Thoracic aorta (tissue), 2 donors: Measurements from ENCODE around the gene RNF157. TPM values are rescaled to one million over a fixed set of nuclear protein-coding genes. Genes with fewer than 3 reads are reported as not detected.

Experiments used
- ATAC-seq: fragments of 150-250 bp; one replicate; pipeline ENCODE4 v1.8.0; 2017; ENCODE audit warnings: low read depth; ENCODE audit not compliant: insufficient number of reproducible peaks, low FRiP score
- DNase-seq: peaks from one replicate; pipeline ENCODE4 v3.0.0-alpha.2; 2020; ENCODE audit warnings: low spot score
- H3K27ac ChIP-seq, 2 donors: fragments of 200-600 bp; sonication (generic); 1 replicate in 1 of 2; 2 replicates in 1 of 2; pipeline ENCODE4 v1.5.1; 2016; ENCODE audit warnings: mild to moderate bottlenecking in 2 of 2, moderate library complexity in 2 of 2
- H3K27me3 ChIP-seq: fragments of 200-600 bp; sonication (generic); replicated peaks from 2 replicates; pipeline ENCODE4 v1.6.0; 2016; ENCODE audit warnings: mild to moderate bottlenecking; ENCODE audit not compliant: insufficient read depth
- H3K36me3 ChIP-seq: fragments of 200-600 bp; sonication (generic); one replicate; pipeline ENCODE4 v1.5.1; 2016
- H3K4me1 ChIP-seq, 2 donors: fragments of 200-600 bp; sonication (generic); 1 replicate in 1 of 2; 2 replicates in 1 of 2; pipeline versions ENCODE4 v1.5.1 to v1.6.0; 2016; ENCODE audit warnings: low read depth in 2 of 2, mild to moderate bottlenecking in 1 of 2; ENCODE audit not compliant: control insufficient read depth in 1 of 2
- H3K4me3 ChIP-seq: fragments of 200-600 bp; sonication (generic); 2 replicates; pipeline ENCODE4 v1.5.1; 2016; ENCODE audit warnings: mild to moderate bottlenecking
- H3K9me3 ChIP-seq: fragments of 200-600 bp; sonication (generic); 2 replicates; pipeline ENCODE4 v1.5.1; 2016
- total RNA-seq, 2 donors: library from RNA; depleted of rRNA; stranded (reverse); fragments of >200 nt; gene quantifications; one replicate each; pipeline versions ENCODE4 v1.1.0 to v1.2.3, GENCODE V29; 2016
- TF ChIP-seq, protein P1 (sequence below): fragments of 200-600 bp; sonication (generic); IDR thresholded peaks from one replicate; pipeline ENCODE4 v1.5.1; 2019; ENCODE audit warnings: antibody characterized with exemption

The RNF157 gene
- total RNA-seq, 2 donors from 2014 or later: 0.41 to 1.9 TPM

DNA sequence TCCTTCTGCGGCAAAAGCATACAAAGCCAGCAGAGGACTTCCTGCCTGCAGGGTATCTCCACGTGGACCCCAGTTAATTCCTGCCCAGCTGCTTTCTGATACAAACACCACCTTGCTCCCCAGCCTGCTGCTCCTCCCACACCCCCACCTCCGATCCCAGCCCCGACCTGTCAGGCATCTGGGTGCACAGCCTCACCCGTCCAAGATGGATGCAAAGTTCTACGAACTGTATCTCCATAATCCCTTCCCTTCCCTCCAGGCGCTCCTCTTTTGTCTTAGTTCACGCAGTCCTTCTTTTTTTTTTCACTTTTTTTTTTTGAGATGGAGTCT, 83.7 kb downstream of the RNF157 start:
- TF ChIP-seq, protein P1, sequence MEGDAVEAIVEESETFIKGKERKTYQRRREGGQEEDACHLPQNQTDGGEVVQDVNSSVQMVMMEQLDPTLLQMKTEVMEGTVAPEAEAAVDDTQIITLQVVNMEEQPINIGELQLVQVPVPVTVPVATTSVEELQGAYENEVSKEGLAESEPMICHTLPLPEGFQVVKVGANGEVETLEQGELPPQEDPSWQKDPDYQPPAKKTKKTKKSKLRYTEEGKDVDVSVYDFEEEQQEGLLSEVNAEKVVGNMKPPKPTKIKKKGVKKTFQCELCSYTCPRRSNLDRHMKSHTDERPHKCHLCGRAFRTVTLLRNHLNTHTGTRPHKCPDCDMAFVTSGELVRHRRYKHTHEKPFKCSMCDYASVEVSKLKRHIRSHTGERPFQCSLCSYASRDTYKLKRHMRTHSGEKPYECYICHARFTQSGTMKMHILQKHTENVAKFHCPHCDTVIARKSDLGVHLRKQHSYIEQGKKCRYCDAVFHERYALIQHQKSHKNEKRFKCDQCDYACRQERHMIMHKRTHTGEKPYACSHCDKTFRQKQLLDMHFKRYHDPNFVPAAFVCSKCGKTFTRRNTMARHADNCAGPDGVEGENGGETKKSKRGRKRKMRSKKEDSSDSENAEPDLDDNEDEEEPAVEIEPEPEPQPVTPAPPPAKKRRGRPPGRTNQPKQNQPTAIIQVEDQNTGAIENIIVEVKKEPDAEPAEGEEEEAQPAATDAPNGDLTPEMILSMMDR: no peak
- ATAC-seq (no peak), DNase-seq (no peak)

DNA sequence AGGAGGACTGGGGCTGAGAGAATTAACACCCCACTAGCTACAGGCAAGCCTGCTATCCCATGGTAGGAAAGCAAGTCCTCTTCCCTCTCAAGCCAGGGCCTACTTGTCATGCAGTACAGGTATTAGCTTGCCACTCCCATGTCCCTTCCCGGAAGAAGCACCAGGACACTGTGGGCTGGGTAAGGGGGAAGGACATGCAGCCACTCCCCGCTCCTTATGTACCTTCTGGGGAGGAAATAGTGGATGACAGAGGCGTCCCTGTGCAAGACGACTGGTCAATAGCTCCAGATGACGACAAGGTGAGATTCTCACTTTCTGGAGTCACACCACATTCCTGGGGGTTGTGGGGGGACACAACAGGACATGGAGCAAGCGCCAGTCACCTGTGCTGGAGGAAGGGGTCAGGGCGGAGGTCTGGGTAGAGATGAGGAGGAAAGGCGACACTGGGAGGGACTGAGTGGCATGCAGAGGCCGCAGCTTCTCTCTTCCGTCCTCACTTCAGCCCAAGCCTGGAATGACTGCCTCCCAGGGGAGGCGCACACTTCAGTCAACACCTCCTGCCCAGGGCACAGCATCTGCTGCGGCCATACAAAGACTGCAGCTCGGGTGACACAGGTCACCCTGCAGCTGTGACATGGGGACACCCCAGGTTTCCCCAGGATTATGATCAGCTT, 84.2 kb downstream of the RNF157 start:
- Histone ChIP-seq H3K36me3 (no peaks in the 10 kb centered on the region), H3K27me3 (no peaks in the 10 kb centered on the region), H3K9me3 (no peaks in the 10 kb centered on the region), H3K27ac (no peak overlapping the region), H3K4me3 (no peak overlapping the region), H3K4me1 (peaks cover 0 to 1% of the 10 kb centered on the region in 2 donors)
- ATAC-seq (no peak), DNase-seq (no peak)
- TF ChIP-seq, protein P1: no peak

More for the DNA sequence above, 83.7 kb downstream of the RNF157 start:
- H3K36me3 ChIP-seq: no peaks in the 10 kb centered on the region
- no peak overlapping the region for H3K4me3 ChIP-seq
- H3K9me3 ChIP-seq: no peaks in the 10 kb centered on the region
- no peaks in the 10 kb centered on the region for H3K4me1 ChIP-seq
- H3K27ac ChIP-seq: no peak overlapping the region
- H3K27me3 ChIP-seq: no peaks in the 10 kb centered on the region

DNA sequence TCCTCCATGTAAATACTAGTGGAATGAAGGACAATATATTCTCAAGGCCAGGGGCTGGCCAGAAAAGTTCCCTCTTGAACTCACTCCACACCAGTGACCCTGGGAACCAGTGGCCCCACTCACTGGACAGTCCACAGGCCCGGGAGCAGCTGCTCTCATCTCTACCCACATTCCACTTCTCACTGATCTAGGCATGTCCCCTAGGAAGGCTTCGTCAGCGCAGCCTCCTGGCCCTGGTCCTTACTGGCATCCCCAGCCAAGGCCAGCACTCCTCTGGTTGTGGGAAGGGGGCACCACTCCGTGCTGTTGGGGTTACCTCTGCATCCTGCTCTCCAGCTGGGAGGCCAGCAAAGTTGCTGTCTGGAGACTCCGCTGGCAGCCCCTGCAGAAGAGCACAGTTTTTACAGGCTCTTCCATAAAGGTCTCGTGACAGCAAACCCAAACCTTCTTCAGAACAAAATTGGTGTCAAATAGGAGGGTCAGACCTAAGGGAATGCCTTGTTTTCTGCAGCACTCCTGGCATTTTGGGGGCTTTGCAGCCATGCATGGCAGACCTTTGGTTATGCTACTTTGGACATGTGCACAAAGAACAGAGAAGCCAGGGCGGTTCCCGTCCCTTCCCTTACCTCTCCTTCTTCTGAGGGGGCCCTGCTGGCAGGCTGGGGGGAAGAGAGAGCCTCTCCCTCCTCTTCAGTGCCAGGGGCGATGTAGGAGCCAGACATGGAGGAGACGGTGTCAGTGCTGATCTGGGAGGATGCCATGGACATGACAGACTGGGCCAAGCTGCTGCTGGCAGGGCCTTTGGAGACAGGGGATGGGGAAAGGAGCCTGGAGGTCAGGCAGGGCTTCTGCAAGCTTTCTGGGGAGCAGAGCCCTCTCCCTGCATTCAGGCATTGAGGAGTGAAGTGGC, 85.1 kb downstream of the RNF157 start:
- no peak overlapping the region for H3K4me3 ChIP-seq
- DNase-seq (no peak), ATAC-seq (no peak)
- H3K27me3 ChIP-seq: no peaks in the 10 kb centered on the region
- no peaks in the 10 kb centered on the region for H3K9me3 ChIP-seq
- no peaks in the 10 kb centered on the region for H3K36me3 ChIP-seq
- H3K27ac ChIP-seq: no peak overlapping the region
- H3K4me1 ChIP-seq: peaks cover 0 to 11% of the 10 kb centered on the region in 2 donors
- TF ChIP-seq, protein P1: no peak

DNA sequence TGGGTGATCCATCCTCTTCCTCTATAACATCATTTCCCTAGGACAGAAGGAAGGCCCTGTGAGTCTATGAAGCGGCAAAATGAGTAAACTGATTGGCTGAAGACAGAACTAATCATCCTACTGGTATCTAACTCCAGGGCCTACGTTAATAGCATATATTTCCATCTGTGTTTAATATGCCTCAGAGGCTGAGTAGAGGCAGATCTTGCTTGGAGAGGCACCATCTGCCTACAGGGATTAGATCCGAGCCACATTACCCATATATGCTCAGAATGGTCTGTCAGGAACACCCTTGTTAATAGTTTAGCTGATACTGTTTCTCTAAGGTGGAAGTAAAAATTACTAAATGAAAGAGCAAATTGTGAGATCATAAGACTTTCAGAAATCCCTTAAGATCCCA, 86.0 kb downstream of the RNF157 start:
- Histone ChIP-seq H3K27me3 (no peaks in the 10 kb centered on the region), H3K4me1 (peaks cover 0 to 14% of the 10 kb centered on the region in 2 donors), H3K9me3 (no peaks in the 10 kb centered on the region), H3K4me3 (no peak overlapping the region), H3K36me3 (no peaks in the 10 kb centered on the region), H3K27ac (no peak overlapping the region)
- DNase-seq: no peak
- ATAC-seq: no peak
- TF ChIP-seq, protein P1: no peak

DNA sequence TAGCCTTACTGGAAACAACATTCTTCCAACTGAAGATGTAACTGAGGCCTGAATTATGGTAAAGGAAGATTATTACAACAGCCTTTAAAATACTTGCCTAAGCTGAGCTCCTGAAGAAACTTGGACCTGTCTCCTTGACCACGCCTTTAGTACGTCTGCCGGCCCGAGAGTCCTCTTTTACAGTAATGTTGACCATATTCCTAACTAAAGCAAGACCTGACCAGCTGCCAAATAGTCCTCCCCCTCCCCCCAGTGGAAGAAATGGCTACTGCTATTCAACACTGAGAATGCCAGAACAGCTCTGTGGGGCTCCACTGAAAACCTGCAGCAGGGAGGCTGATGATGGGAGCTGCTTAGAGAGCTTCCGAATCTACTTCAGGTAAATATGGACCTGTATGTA, 86.7 kb downstream of the RNF157 start:
- DNase-seq (no peak), ATAC-seq (no peak)

More for the DNA sequence above, 86.7 kb downstream of the RNF157 start:
- H3K9me3 ChIP-seq: no peaks in the 10 kb centered on the region
- no peak overlapping the region for H3K4me3 ChIP-seq
- H3K27ac ChIP-seq: no peak overlapping the region
- H3K4me1 ChIP-seq: peaks cover 0 to 14% of the 10 kb centered on the region in 2 donors
- TF ChIP-seq, protein P1: no peak
- no peaks in the 10 kb centered on the region for H3K27me3 ChIP-seq
- no peaks in the 10 kb centered on the region for H3K36me3 ChIP-seq
